ENCODE measurements around the gene LRMDA.

Gene LRMDA

GRCh38 chr10:75418293-75418692 is 13.1 kb upstream of the LRMDA start:
- Histone ChIP-seq H3K9me3 (ENCODE audit: control insufficient read depth, insufficient read depth, low read depth, low read length) (no peaks in the 10 kb centered on the region), H3K4me1 (ENCODE audit: control insufficient read depth, insufficient read depth, low read length) (peaks cover 11% of the 10 kb centered on the region), H3K27ac (ENCODE audit: extremely low read depth, low read depth, low read length) (no peak overlapping the region), H3K4me3 (ENCODE audit: low read depth, low read length) (no peak overlapping the region), H3K36me3 (ENCODE audit: control insufficient read depth in 2 of 2, insufficient read depth in 1 of 2, low read length in 2 of 2) (no peaks in the 10 kb centered on the region)
- CTCF ChIA-PET = no interaction called here
- POLR2A ChIA-PET = no interaction called here
- TF ChIP-seq ZNF26 (tag by site-specific recombination; IDR thresholded peaks at IDR 0.05) = no peak
- TF ChIP-seq KLF1 (tag by site-specific recombination; IDR thresholded peaks at IDR 0.05) = no peak
- TF ChIP-seq ZNF558 (tag by site-specific recombination; IDR thresholded peaks at IDR 0.05) = no peak
- no peak for TF ChIP-seq OVOL3 (tag by site-specific recombination; IDR thresholded peaks at IDR 0.05)
- no peak for TF ChIP-seq ZNF239 (tag by site-specific recombination; IDR thresholded peaks at IDR 0.05)
- no peak for TF ChIP-seq ZNF211 (tag by site-specific recombination; IDR thresholded peaks at IDR 0.05; ENCODE audit: low read depth)
- no peak for TF ChIP-seq ZFP37 (tag by site-specific recombination; IDR thresholded peaks at IDR 0.05)
- TF ChIP-seq ZNF704 (tag by site-specific recombination; IDR thresholded peaks at IDR 0.05) = no peak
- no peak for TF ChIP-seq ZNF146 (tag by site-specific recombination; IDR thresholded peaks at IDR 0.05)
- no peak for TF ChIP-seq KLF16 (tag by site-specific recombination; IDR thresholded peaks at IDR 0.05)
- no peak for TF ChIP-seq WT1 (tag by site-specific recombination; IDR thresholded peaks at IDR 0.05)
- no peak for TF ChIP-seq ZNF148 (tag by site-specific recombination; IDR thresholded peaks at IDR 0.05; ENCODE audit: borderline replicate concordance)
- no peak for TF ChIP-seq ZSCAN18 (tag by site-specific recombination; IDR thresholded peaks at IDR 0.05)
- no peak for TF ChIP-seq ZBTB7A (tag by site-specific recombination; IDR thresholded peaks at IDR 0.05; ENCODE audit: low read depth)
- no peak for TF ChIP-seq ZIC2 (tag by site-specific recombination; IDR thresholded peaks at IDR 0.05)
- no peak for TF ChIP-seq ZNF488 (tag by site-specific recombination; IDR thresholded peaks at IDR 0.05)
- no peak for TF ChIP-seq ZNF10 (tag by site-specific recombination; IDR thresholded peaks at IDR 0.05)

GRCh38 chr10:75418712-75419111 is 12.7 kb upstream of the LRMDA start:
- no peak overlapping the region for H3K27ac ChIP-seq (ENCODE audit: extremely low read depth, low read depth, low read length)
- H3K9me3 ChIP-seq (ENCODE audit: control insufficient read depth, insufficient read depth, low read depth, low read length) = no peaks in the 10 kb centered on the region
- H3K4me1 ChIP-seq (ENCODE audit: control insufficient read depth, insufficient read depth, low read length) = peaks cover 11% of the 10 kb centered on the region
- H3K36me3 ChIP-seq (ENCODE audit: control insufficient read depth in 2 of 2, insufficient read depth in 1 of 2, low read length in 2 of 2) = no peaks in the 10 kb centered on the region
- ChIA-PET CTCF (interaction anchor here (1.7 kb wide), 1 partner anchor 23 kb away, joined by 5 read pairs; no protein-coding TSS in a partner anchor), POLR2A (no interaction called here)
- no peak overlapping the region for H3K4me3 ChIP-seq (ENCODE audit: low read depth, low read length)
- TF ChIP-seq ZNF658 (tag by site-specific recombination; IDR thresholded peaks at IDR 0.05) (no peak), MZF1 (tag by site-specific recombination; IDR thresholded peaks at IDR 0.05; ENCODE audit: borderline replicate concordance) (no peak), ZBTB21 (tag by site-specific recombination; IDR thresholded peaks at IDR 0.05) (no peak), GFI1B (tag by site-specific recombination; IDR thresholded peaks at IDR 0.05) (no peak), ZNF433 (tag by site-specific recombination; IDR thresholded peaks at IDR 0.05; ENCODE audit: low read depth) (no peak), ZNF791 (tag by site-specific recombination; IDR thresholded peaks at IDR 0.05) (no peak), SCRT1 (tag by site-specific recombination; IDR thresholded peaks at IDR 0.05; ENCODE audit: borderline replicate concordance) (no peak), ZNF585B (tag by site-specific recombination; IDR thresholded peaks at IDR 0.05) (no peak), ZNF747 (tag by site-specific recombination; IDR thresholded peaks at IDR 0.05) (no peak), ZNF214 (tag by site-specific recombination; IDR thresholded peaks at IDR 0.05; ENCODE audit: borderline replicate concordance) (no peak), HIC1 (tag by site-specific recombination; IDR thresholded peaks at IDR 0.05) (no peak), ZNF146 (tag by site-specific recombination; IDR thresholded peaks at IDR 0.05) (no peak)
